Kidney (tissue), 14 donors: Measurements from ENCODE around the gene EWSR1. TPM values are rescaled to one million over a fixed set of nuclear protein-coding genes. Genes with fewer than 3 reads are reported as not detected.

ENCODE experiments used
- DNase-seq, 5 donors: peaks; one replicate each; pipeline ENCODE4 v3.0.0-alpha.2; 2013 to 2020
- FAIRE-seq: peaks from 2 replicates; lab custom pipeline; 2012; peaks lifted over from hg19 to GRCh38; lab: Jason Lieb, UNC
- H3K27ac ChIP-seq, 2 donors: one replicate each; pipeline ENCODE4 v1.7.0; 2013; ENCODE audit warnings: low read depth in 2 of 2, low read length in 2 of 2, inconsistent platforms in 1 of 2
- H3K27me3 ChIP-seq: one replicate; pipeline ENCODE4 v1.7.1; 2013; ENCODE audit warnings: low read length, inconsistent platforms; ENCODE audit not compliant: control insufficient read depth, insufficient read depth
- H3K36me3 ChIP-seq, 3 donors: one replicate each; pipeline versions ENCODE4 v1.7.0 to v1.7.1; 2013; ENCODE audit warnings: low read length in 3 of 3, control low read depth in 1 of 3, inconsistent platforms in 1 of 3; ENCODE audit not compliant: insufficient read depth in 3 of 3, control insufficient read depth in 2 of 3
- H3K4me1 ChIP-seq, 3 donors: one replicate each; pipeline versions ENCODE4 v1.7.0 to v1.7.1; 2013; ENCODE audit warnings: low read length in 3 of 3, inconsistent platforms in 1 of 3, low read depth in 1 of 3; ENCODE audit not compliant: control insufficient read depth in 2 of 3, insufficient read depth in 2 of 3
- H3K4me3 ChIP-seq, 3 donors: one replicate each; pipeline versions ENCODE4 v1.7.0 to v1.8.1; 2013; ENCODE audit warnings: low read length in 3 of 3, control low read depth in 1 of 3, inconsistent platforms in 1 of 3
- H3K9ac ChIP-seq, 3 donors: one replicate each; pipeline versions ENCODE4 v1.7.0 to v1.7.1; 2013; ENCODE audit warnings: low read length in 3 of 3, control low read depth in 1 of 3, inconsistent platforms in 1 of 3
- H3K9me3 ChIP-seq, 3 donors: one replicate each; pipeline versions ENCODE4 v1.7.0 to v1.7.1; 2013; ENCODE audit warnings: low read length in 3 of 3, control low read depth in 1 of 3, inconsistent platforms in 1 of 3; ENCODE audit not compliant: control insufficient read depth in 2 of 3, insufficient read depth in 1 of 3
- CTCF ChIP-seq: IDR thresholded peaks from 3 replicates; pipeline ENCODE4 v1.5.1; 2012; ENCODE audit warnings: mild to moderate bottlenecking, moderate library complexity, borderline replicate concordance; ENCODE audit not compliant: insufficient read depth; ENCODE audit errors: extremely low read depth
- intact Hi-C: fragments of 100-400 bp; cut with DNase I; formaldehyde crosslinking; loops from one replicate; pipeline ENCODE4 v1.11.1; 2022
- polyA plus RNA-seq: library from polyadenylated mRNA; stranded (reverse); fragments of 350-450 nt; fragmentation: Illumina TruSeq; extraction: RNeasy Lipid Tissue Mini Kit (QIAGEN cat#74804); gene quantifications from one replicate; pipeline ENCODE4 v1.2.3, GENCODE V29; 2014; ENCODE audit warnings: low read depth, low replicate concordance; ENCODE audit not compliant: insufficient read depth
- total RNA-seq: library from RNA; stranded (reverse); fragmentation: NEBNext Ultra II Directional; extraction: Animal tissue kit (Norgen Biotek cat#: 25700); gene quantifications from one replicate; pipeline ENCODE4 v1.2.1, GENCODE V29; 2021
- donor health status: control.
- donor health status: control.
- donor health status: control.
- donor health status: control.
- donor health status: control.
- donor health status: DM: yes; HTN: yes; CAD: no.
- donor health status: Normal renal cell carcinoma (clear cell type).

Gene EWSR1
- total and polyA plus RNA-seq, 2 donors from 2014 or later: 124 to 214 TPM

- H3K9ac ChIP-seq: no peak overlapping the region
- intact Hi-C loops: no loop called here
- H3K9me3 ChIP-seq: no peaks in the 10 kb centered on the region
- H3K27ac ChIP-seq: no peak overlapping the region
- H3K4me1 ChIP-seq: peaks cover 0 to 12% (median 4%) of the 10 kb centered on the region in 3 donors
- FAIRE-seq (no peak), DNase-seq (no peak)
- no peaks in the 10 kb centered on the region for H3K27me3 ChIP-seq
- no peak overlapping the region for H3K4me3 ChIP-seq
- peaks cover 21 to 54% (median 43%) of the 10 kb centered on the region in 3 donors for H3K36me3 ChIP-seq
- no peak for TF ChIP-seq CTCF
These were observed 30.6 kb downstream of the EWSR1 start for GRCh38 chr22:29298641-29299040.

- peaks cover 18 to 51% (median 43%) of the 10 kb centered on the region in 3 donors for H3K36me3 ChIP-seq
- no peaks in the 10 kb centered on the region for H3K27me3 ChIP-seq
- no peak overlapping the region for H3K9ac ChIP-seq
- H3K27ac ChIP-seq: no peak overlapping the region
- intact Hi-C loops: no loop called here
- no peaks in the 10 kb centered on the region for H3K9me3 ChIP-seq
- FAIRE-seq (no peak), DNase-seq (no peak)
- H3K4me3 ChIP-seq: no peak overlapping the region
- TF ChIP-seq CTCF: no peak
- peaks cover 0 to 12% (median 4%) of the 10 kb centered on the region in 3 donors for H3K4me1 ChIP-seq
These were observed 31.2 kb downstream of the EWSR1 start for GRCh38 chr22:29299136-29299900.

- Histone ChIP-seq H3K4me3 (no peak overlapping the region), H3K27ac (no peak overlapping the region), H3K36me3 (peaks cover 18 to 44% (median 41%) of the 10 kb centered on the region in 3 donors), H3K9ac (no peak overlapping the region), H3K4me1 (peaks cover 0 to 12% (median 4%) of the 10 kb centered on the region in 3 donors), H3K27me3 (no peaks in the 10 kb centered on the region), H3K9me3 (no peaks in the 10 kb centered on the region)
- DNase-seq (no peak), FAIRE-seq (no peak)
- intact Hi-C loops: no loop called here
- no peak for TF ChIP-seq CTCF
These were observed 32.4 kb downstream of the EWSR1 start for GRCh38 chr22:29300467-29300806.
